ENCODE results near the gene TBC1D1.

GRCh38 chr4:38014421-38014852, 123.6 kb downstream of the TBC1D1 start:
- TF ChIP-seq CTCF (conservative IDR thresholded peaks at IDR 0.05) (no peak), EZH2 (IDR thresholded peaks at IDR 0.05; ENCODE audit: low read depth) (no peak)

Data from PC-9 (cell line).